Measurements from ENCODE around the gene APOL3.
"Not testable (repeated sequence)": the region's sequence is repeated elsewhere in the genome, so short reads cannot be mapped to it uniquely, and the experiment has no call there.

- TF ChIP-seq, protein P1, sequence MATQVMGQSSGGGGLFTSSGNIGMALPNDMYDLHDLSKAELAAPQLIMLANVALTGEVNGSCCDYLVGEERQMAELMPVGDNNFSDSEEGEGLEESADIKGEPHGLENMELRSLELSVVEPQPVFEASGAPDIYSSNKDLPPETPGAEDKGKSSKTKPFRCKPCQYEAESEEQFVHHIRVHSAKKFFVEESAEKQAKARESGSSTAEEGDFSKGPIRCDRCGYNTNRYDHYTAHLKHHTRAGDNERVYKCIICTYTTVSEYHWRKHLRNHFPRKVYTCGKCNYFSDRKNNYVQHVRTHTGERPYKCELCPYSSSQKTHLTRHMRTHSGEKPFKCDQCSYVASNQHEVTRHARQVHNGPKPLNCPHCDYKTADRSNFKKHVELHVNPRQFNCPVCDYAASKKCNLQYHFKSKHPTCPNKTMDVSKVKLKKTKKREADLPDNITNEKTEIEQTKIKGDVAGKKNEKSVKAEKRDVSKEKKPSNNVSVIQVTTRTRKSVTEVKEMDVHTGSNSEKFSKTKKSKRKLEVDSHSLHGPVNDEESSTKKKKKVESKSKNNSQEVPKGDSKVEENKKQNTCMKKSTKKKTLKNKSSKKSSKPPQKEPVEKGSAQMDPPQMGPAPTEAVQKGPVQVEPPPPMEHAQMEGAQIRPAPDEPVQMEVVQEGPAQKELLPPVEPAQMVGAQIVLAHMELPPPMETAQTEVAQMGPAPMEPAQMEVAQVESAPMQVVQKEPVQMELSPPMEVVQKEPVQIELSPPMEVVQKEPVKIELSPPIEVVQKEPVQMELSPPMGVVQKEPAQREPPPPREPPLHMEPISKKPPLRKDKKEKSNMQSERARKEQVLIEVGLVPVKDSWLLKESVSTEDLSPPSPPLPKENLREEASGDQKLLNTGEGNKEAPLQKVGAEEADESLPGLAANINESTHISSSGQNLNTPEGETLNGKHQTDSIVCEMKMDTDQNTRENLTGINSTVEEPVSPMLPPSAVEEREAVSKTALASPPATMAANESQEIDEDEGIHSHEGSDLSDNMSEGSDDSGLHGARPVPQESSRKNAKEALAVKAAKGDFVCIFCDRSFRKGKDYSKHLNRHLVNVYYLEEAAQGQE (IDR thresholded peaks at IDR 0.05; ENCODE audit: insufficient read depth in 1 of 2, low read depth in 2 of 2, low read length in 1 of 2): not testable (repeated sequence)
- TF ChIP-seq POLR2AphosphoS5 (IDR thresholded peaks at IDR 0.05; ENCODE audit: low read depth, low read length): not testable (repeated sequence)
- TF ChIP-seq, protein P2, sequence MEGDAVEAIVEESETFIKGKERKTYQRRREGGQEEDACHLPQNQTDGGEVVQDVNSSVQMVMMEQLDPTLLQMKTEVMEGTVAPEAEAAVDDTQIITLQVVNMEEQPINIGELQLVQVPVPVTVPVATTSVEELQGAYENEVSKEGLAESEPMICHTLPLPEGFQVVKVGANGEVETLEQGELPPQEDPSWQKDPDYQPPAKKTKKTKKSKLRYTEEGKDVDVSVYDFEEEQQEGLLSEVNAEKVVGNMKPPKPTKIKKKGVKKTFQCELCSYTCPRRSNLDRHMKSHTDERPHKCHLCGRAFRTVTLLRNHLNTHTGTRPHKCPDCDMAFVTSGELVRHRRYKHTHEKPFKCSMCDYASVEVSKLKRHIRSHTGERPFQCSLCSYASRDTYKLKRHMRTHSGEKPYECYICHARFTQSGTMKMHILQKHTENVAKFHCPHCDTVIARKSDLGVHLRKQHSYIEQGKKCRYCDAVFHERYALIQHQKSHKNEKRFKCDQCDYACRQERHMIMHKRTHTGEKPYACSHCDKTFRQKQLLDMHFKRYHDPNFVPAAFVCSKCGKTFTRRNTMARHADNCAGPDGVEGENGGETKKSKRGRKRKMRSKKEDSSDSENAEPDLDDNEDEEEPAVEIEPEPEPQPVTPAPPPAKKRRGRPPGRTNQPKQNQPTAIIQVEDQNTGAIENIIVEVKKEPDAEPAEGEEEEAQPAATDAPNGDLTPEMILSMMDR (IDR thresholded peaks at IDR 0.05): not testable (repeated sequence)
Measured at GRCh38 chr22:36201025-36201424, 40.5 kb upstream of the APOL3 start.
